ENCODE data around the gene GADD45GIP1. TPM values are rescaled to one million over a fixed set of nuclear protein-coding genes. Genes with fewer than 3 reads are reported as not detected.

The GADD45GIP1 gene
- total RNA-seq, 6 experiments from 2014 or later = 34.3 to 54.3 (median 46.9) TPM

- no peak for DNase-seq
- Mint-ChIP-seq H3K4me1 (ENCODE audit: low read depth) (peaks cover 22% of the 10 kb centered on the region; the same call in 1 of the 2 replicates), H3K27ac (no peak overlapping the region), H3K36me3 (ENCODE audit: low read depth) (no peaks in the 10 kb centered on the region), H3K9me3 (no peaks in the 10 kb centered on the region), H3K27me3 (ENCODE audit: insufficient read depth) (peaks cover 9% of the 10 kb centered on the region), H3K4me3 (no peak overlapping the region)
- TF ChIP-seq, protein P1, sequence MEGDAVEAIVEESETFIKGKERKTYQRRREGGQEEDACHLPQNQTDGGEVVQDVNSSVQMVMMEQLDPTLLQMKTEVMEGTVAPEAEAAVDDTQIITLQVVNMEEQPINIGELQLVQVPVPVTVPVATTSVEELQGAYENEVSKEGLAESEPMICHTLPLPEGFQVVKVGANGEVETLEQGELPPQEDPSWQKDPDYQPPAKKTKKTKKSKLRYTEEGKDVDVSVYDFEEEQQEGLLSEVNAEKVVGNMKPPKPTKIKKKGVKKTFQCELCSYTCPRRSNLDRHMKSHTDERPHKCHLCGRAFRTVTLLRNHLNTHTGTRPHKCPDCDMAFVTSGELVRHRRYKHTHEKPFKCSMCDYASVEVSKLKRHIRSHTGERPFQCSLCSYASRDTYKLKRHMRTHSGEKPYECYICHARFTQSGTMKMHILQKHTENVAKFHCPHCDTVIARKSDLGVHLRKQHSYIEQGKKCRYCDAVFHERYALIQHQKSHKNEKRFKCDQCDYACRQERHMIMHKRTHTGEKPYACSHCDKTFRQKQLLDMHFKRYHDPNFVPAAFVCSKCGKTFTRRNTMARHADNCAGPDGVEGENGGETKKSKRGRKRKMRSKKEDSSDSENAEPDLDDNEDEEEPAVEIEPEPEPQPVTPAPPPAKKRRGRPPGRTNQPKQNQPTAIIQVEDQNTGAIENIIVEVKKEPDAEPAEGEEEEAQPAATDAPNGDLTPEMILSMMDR (IDR thresholded peaks at IDR 0.05) = no peak
Measured at GRCh38 chr19:12912571-12912970, 44.5 kb downstream of the GADD45GIP1 start.

DNA sequence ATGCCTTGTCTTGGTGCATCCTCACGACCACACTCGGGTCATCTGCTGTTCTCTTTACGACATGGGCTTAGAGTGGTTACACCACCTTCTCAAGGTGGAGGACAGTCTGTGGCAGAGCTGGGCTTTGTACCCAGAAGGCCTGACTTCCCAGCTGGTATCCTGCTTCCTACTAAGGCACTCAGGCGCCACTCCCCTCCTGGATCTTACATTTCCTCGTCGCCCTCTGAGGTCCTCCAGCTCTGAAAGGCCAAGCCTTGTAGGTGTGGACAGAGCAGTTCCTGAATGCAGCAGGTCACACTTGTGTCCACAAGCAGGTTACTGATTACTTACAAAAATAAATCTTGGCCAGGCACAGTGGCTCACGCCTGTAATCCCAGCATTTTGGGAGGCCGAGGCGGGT is 49.9 kb downstream of the GADD45GIP1 start:
- peaks cover 3% of the 10 kb centered on the region for H3K27me3 Mint-ChIP-seq (ENCODE audit: insufficient read depth)
- H3K27ac Mint-ChIP-seq = no peak overlapping the region
- no peaks in the 10 kb centered on the region for H3K36me3 Mint-ChIP-seq (ENCODE audit: low read depth)
- peaks cover under 1% of the 10 kb centered on the region; the same call in 1 of the 2 replicates for H3K4me1 Mint-ChIP-seq (ENCODE audit: low read depth)
- TF ChIP-seq, protein P1 (IDR thresholded peaks at IDR 0.05) = no peak
- no peak overlapping the region for H3K4me3 Mint-ChIP-seq
- DNase-seq = no peak
- no peaks in the 10 kb centered on the region for H3K9me3 Mint-ChIP-seq

Small RNA genes lying within 50 kb of the gene (microRNA-seq; reads per million reads assigned to microRNA genes)
- not detected for gene MIR5695
- gene MIR6515 = 4.6 reads per million

Other genes starting within 250 kb of the GADD45GIP1 start
- gene TNPO2, start 233.3 kb downstream of the GADD45GIP1 start, total RNA-seq (2021; fragmentation: NEBNext Ultra II Directional; extraction: Animal tissue kit (Norgen Biotek cat#: 25700)) = 10 to 100 TPM; 56.8 to 78.7 (median 66.0) TPM
- gene TRIR, start 222.5 kb downstream of the GADD45GIP1 start, total RNA-seq (2021; fragmentation: NEBNext Ultra II Directional; extraction: Animal tissue kit (Norgen Biotek cat#: 25700)) = 100 to 1,000 TPM; 147 to 189 (median 176) TPM
- gene GET3, start 219.7 kb downstream of the GADD45GIP1 start, total RNA-seq (2021; fragmentation: NEBNext Ultra II Directional; extraction: Animal tissue kit (Norgen Biotek cat#: 25700)) = 100 to 1,000 TPM in 5 of 6 experiments, 10 to 100 TPM in 1; 97.0 to 116 (median 107) TPM
- not detected for gene BEST2, start 205.4 kb downstream of the GADD45GIP1 start, total RNA-seq (2021; fragmentation: NEBNext Ultra II Directional; extraction: Animal tissue kit (Norgen Biotek cat#: 25700))
- gene HOOK2, start 181.7 kb downstream of the GADD45GIP1 start, total RNA-seq (2021; fragmentation: NEBNext Ultra II Directional; extraction: Animal tissue kit (Norgen Biotek cat#: 25700)) = 10 to 100 TPM; 10.5 to 13.8 (median 11.5) TPM
- gene JUNB, start 165.7 kb downstream of the GADD45GIP1 start, total RNA-seq (2021; fragmentation: NEBNext Ultra II Directional; extraction: Animal tissue kit (Norgen Biotek cat#: 25700)) = 10 to 100 TPM; 52.1 to 89.2 (median 83.8) TPM
- 100 to 1,000 TPM; 214 to 269 (median 229) TPM for gene PRDX2, start 155.4 kb downstream of the GADD45GIP1 start, total RNA-seq (2021; fragmentation: NEBNext Ultra II Directional; extraction: Animal tissue kit (Norgen Biotek cat#: 25700))
- gene THSD8, start 155.2 kb downstream of the GADD45GIP1 start, total RNA-seq (2021; fragmentation: NEBNext Ultra II Directional; extraction: Animal tissue kit (Norgen Biotek cat#: 25700)) = 10 to 100 TPM; 14.1 to 30.3 (median 25.6) TPM
- gene RNASEH2A, start 150.6 kb downstream of the GADD45GIP1 start, total RNA-seq (2021; fragmentation: NEBNext Ultra II Directional; extraction: Animal tissue kit (Norgen Biotek cat#: 25700)) = 10 to 100 TPM; 17.9 to 43.2 (median 37.7) TPM
- gene RTBDN, start 122.6 kb downstream of the GADD45GIP1 start, total RNA-seq (2021; fragmentation: NEBNext Ultra II Directional; extraction: Animal tissue kit (Norgen Biotek cat#: 25700)) = not detected
- under 1 TPM in 3 of 6 experiments, not detected in 3; 0.09 to 0.34 (median 0.26) TPM for gene MAST1, start 118.7 kb downstream of the GADD45GIP1 start, total RNA-seq (2021; fragmentation: NEBNext Ultra II Directional; extraction: Animal tissue kit (Norgen Biotek cat#: 25700))
- gene DNASE2, start 75.8 kb downstream of the GADD45GIP1 start, total RNA-seq (2021; fragmentation: NEBNext Ultra II Directional; extraction: Animal tissue kit (Norgen Biotek cat#: 25700)) = 10 to 100 TPM; 26.0 to 33.5 (median 28.4) TPM
- gene KLF1, start 70.0 kb downstream of the GADD45GIP1 start, total RNA-seq (2021; fragmentation: NEBNext Ultra II Directional; extraction: Animal tissue kit (Norgen Biotek cat#: 25700)) = not detected
- 10 to 100 TPM; 20.6 to 24.6 (median 21.1) TPM for gene GCDH, start 66.1 kb downstream of the GADD45GIP1 start, total RNA-seq (2021; fragmentation: NEBNext Ultra II Directional; extraction: Animal tissue kit (Norgen Biotek cat#: 25700))
- gene SYCE2, start 37.9 kb downstream of the GADD45GIP1 start, total RNA-seq (2021; fragmentation: NEBNext Ultra II Directional; extraction: Animal tissue kit (Norgen Biotek cat#: 25700)) = 1 to 10 TPM in 3 of 6 experiments, under 1 TPM in 3; 0.28 to 1.7 (median 0.91) TPM
- gene FARSA, start 23.5 kb downstream of the GADD45GIP1 start, total RNA-seq (2021; fragmentation: NEBNext Ultra II Directional; extraction: Animal tissue kit (Norgen Biotek cat#: 25700)) = 100 to 1,000 TPM in 1 of 6 experiments, 10 to 100 TPM in 5; 87.8 to 101 (median 90.4) TPM
- 1,000 to 10,000 TPM; 1,716 to 2,461 (median 2,371) TPM for gene CALR, start 18.6 kb downstream of the GADD45GIP1 start, total RNA-seq (2021; fragmentation: NEBNext Ultra II Directional; extraction: Animal tissue kit (Norgen Biotek cat#: 25700))
- 100 to 1,000 TPM; 108 to 140 (median 129) TPM for gene RAD23A, start 11.4 kb downstream of the GADD45GIP1 start, total RNA-seq (2021; fragmentation: NEBNext Ultra II Directional; extraction: Animal tissue kit (Norgen Biotek cat#: 25700))
- not detected for gene DAND5, start 12.4 kb upstream of the GADD45GIP1 start, total RNA-seq (2021; fragmentation: NEBNext Ultra II Directional; extraction: Animal tissue kit (Norgen Biotek cat#: 25700))
- gene NFIX, start 38.3 kb upstream of the GADD45GIP1 start, total RNA-seq (2021; fragmentation: NEBNext Ultra II Directional; extraction: Animal tissue kit (Norgen Biotek cat#: 25700)) = 100 to 1,000 TPM; 129 to 161 (median 142) TPM
- 1 to 10 TPM; 1.5 to 5.1 (median 4.2) TPM for gene LYL1, start 145.6 kb upstream of the GADD45GIP1 start, total RNA-seq (2021; fragmentation: NEBNext Ultra II Directional; extraction: Animal tissue kit (Norgen Biotek cat#: 25700))
- gene TRMT1, start 159.5 kb upstream of the GADD45GIP1 start, total RNA-seq (2021; fragmentation: NEBNext Ultra II Directional; extraction: Animal tissue kit (Norgen Biotek cat#: 25700)) = 10 to 100 TPM; 36.3 to 49.9 (median 39.6) TPM
- gene NACC1, start 161.0 kb upstream of the GADD45GIP1 start, total RNA-seq (2021; fragmentation: NEBNext Ultra II Directional; extraction: Animal tissue kit (Norgen Biotek cat#: 25700)) = 100 to 1,000 TPM; 126 to 146 (median 139) TPM
- gene STX10, start 193.2 kb upstream of the GADD45GIP1 start, total RNA-seq (2021; fragmentation: NEBNext Ultra II Directional; extraction: Animal tissue kit (Norgen Biotek cat#: 25700)) = 10 to 100 TPM; 48.5 to 63.4 (median 54.0) TPM
- gene IER2, start 193.2 kb upstream of the GADD45GIP1 start, total RNA-seq (2021; fragmentation: NEBNext Ultra II Directional; extraction: Animal tissue kit (Norgen Biotek cat#: 25700)) = 10 to 100 TPM; 68.9 to 91.2 (median 87.7) TPM

Data from HFFc6 (cell line).